ENCODE data around the gene MAGI2.

The MAGI2 gene

DNA sequence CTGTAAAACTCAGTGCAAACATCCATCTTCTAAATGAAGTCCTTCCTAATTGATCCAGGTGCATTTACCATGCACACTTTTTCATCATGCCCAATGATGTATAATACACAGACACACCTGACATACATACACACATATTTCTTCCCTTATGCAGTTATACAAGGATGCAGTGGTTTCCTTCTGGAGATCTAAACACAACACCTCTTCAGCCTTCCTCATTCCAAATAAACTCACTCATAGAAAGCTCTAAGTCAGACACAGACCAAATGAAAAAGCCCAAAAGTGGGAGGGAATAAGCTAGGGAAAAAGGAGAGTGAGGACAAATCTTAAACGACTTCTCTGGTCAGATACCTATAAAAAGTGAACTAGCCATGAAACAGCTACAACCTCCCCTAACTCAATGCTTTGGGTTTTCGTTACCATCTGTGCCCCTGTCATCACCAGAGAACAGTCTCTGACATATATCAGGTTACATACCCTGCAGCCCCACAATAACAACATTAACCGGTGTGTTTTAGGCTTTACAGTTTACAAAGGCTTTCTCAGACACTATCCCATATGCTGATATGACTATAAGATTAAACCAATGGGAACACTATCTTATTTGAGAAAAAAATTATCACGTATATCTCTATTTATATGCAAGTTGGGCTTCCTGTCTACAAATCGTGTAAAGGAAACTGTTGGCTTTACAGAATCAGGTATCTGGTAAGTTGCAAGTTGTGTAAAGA, 979.7 kb downstream of the MAGI2 start:
- Histone ChIP-seq H3K27me3 (ENCODE audit: control insufficient read depth, insufficient read depth, low read length) (no peaks in the 10 kb centered on the region), H3K36me3 (ENCODE audit: control insufficient read depth, insufficient read depth, low read length) (no peaks in the 10 kb centered on the region), H3K9ac (ENCODE audit: low read length) (no peak overlapping the region), H3K9me3 (ENCODE audit: control insufficient read depth, insufficient read depth, low read depth, low read length) (no peaks in the 10 kb centered on the region), H3K27ac (ENCODE audit: low read depth, low read length) (no peak overlapping the region), H3K4me1 (ENCODE audit: control insufficient read depth, insufficient read depth, low read length) (peaks cover 4% of the 10 kb centered on the region; the same call in 1 of the 2 replicates), H3K4me3 (ENCODE audit: low read depth, low read length) (no peak overlapping the region)

DNA sequence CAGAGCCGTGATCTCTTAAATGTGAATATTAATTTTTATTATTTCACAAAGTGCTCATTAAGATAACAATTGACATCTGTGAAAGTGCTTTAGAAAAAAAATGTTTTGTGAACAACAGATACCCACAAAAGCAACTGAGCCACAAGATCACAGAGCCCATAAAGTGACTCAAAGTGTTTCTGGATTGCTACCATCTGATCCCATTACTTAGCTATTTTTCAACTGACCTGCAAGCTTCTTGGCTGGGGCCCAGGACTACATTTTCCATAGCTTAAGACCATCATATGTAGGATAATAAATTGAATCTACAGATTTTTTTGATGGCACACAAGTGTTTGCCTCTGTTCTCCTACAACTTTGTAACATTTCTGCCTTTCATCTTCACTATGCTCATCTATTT, 980.4 kb downstream of the MAGI2 start:
- no peak overlapping the region for H3K27ac ChIP-seq (ENCODE audit: low read depth, low read length)
- no peaks in the 10 kb centered on the region for H3K27me3 ChIP-seq (ENCODE audit: control insufficient read depth, insufficient read depth, low read length)

DNA sequence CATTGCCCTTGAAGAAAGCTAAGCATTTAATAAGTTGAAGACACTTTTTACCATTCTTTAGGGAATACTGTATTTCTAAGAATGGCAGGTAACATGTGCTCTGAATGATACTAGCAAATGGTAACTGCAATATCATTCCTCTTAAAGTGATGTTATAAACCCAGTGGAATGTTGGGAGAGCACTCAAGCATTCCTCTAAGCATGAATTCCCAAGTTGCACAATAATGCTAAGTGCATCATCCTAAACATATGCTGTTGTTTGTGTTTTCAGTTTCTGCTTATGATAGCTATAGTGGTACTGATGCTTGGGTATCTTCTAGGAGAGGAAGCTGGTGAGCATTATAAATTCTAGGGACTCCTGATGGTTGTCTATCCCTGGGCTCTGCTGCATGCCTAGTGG, 980.9 kb downstream of the MAGI2 start:
- Histone ChIP-seq H3K27ac (ENCODE audit: low read depth, low read length) (no peak overlapping the region), H3K27me3 (ENCODE audit: control insufficient read depth, insufficient read depth, low read length) (no peaks in the 10 kb centered on the region), H3K36me3 (ENCODE audit: control insufficient read depth, insufficient read depth, low read length) (no peaks in the 10 kb centered on the region), H3K4me3 (ENCODE audit: low read depth, low read length) (no peak overlapping the region), H3K9me3 (ENCODE audit: control insufficient read depth, insufficient read depth, low read depth, low read length) (no peaks in the 10 kb centered on the region), H3K4me1 (ENCODE audit: control insufficient read depth, insufficient read depth, low read length) (peaks cover 4% of the 10 kb centered on the region; the same call in 1 of the 2 replicates), H3K9ac (ENCODE audit: low read length) (no peak overlapping the region)

More for the DNA sequence above, 980.4 kb downstream of the MAGI2 start:
- Histone ChIP-seq H3K4me1 (ENCODE audit: control insufficient read depth, insufficient read depth, low read length) (peaks cover 4% of the 10 kb centered on the region; the same call in 1 of the 2 replicates), H3K4me3 (ENCODE audit: low read depth, low read length) (no peak overlapping the region), H3K9me3 (ENCODE audit: control insufficient read depth, insufficient read depth, low read depth, low read length) (no peaks in the 10 kb centered on the region), H3K9ac (ENCODE audit: low read length) (no peak overlapping the region), H3K36me3 (ENCODE audit: control insufficient read depth, insufficient read depth, low read length) (no peaks in the 10 kb centered on the region)

DNA sequence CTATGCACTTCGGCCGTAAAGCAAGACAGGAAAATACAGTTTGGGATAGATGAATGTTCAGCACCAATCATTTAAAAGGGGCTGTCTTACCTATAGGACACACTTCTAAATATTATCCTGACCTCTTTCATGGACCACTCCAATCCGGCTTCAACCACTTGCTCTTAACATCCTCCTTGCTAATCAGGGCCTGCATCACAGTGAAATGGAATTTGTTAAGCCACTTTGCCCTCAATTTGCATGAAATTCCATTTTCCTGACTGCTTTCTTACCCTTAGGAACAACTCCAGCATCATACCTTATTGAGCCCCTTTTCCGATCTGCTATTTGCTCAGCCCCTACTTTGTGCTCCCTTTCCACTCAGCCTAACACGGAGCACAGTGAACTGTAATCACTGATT, 987.6 kb downstream of the MAGI2 start:
- Histone ChIP-seq H3K27ac (ENCODE audit: low read depth, low read length) (no peak overlapping the region), H3K9me3 (ENCODE audit: control insufficient read depth, insufficient read depth, low read depth, low read length) (no peaks in the 10 kb centered on the region), H3K4me3 (ENCODE audit: low read depth, low read length) (no peak overlapping the region), H3K4me1 (ENCODE audit: control insufficient read depth, insufficient read depth, low read length) (peaks cover 15% of the 10 kb centered on the region), H3K9ac (ENCODE audit: low read length) (no peak overlapping the region), H3K36me3 (ENCODE audit: control insufficient read depth, insufficient read depth, low read length) (no peaks in the 10 kb centered on the region), H3K27me3 (ENCODE audit: control insufficient read depth, insufficient read depth, low read length) (no peaks in the 10 kb centered on the region)

DNA sequence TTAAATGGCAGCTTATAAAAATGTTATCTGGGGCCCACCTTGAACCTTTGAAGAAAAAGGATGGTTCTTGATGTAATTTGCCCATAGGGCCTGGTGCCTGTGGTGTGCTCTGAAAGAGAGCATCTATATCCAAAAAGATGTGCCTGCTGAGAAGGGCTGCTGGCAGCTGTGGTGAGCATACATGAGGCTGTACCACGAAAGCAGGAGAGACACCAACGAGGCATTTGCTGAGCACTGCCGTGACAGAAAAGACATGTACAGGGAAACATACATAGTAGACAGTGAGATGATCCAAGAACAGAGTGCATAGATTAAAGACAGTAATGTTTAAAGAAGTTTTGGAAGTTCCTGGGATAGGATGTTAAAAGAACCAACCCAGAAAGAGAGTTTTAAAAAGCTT, 990.4 kb downstream of the MAGI2 start:
- Histone ChIP-seq H3K4me1 (ENCODE audit: control insufficient read depth, insufficient read depth, low read length) (peaks cover 15% of the 10 kb centered on the region), H3K9ac (ENCODE audit: low read length) (no peak overlapping the region), H3K27ac (ENCODE audit: low read depth, low read length) (no peak overlapping the region), H3K36me3 (ENCODE audit: control insufficient read depth, insufficient read depth, low read length) (no peaks in the 10 kb centered on the region), H3K4me3 (ENCODE audit: low read depth, low read length) (no peak overlapping the region), H3K27me3 (ENCODE audit: control insufficient read depth, insufficient read depth, low read length) (no peaks in the 10 kb centered on the region), H3K9me3 (ENCODE audit: control insufficient read depth, insufficient read depth, low read depth, low read length) (no peaks in the 10 kb centered on the region)

DNA sequence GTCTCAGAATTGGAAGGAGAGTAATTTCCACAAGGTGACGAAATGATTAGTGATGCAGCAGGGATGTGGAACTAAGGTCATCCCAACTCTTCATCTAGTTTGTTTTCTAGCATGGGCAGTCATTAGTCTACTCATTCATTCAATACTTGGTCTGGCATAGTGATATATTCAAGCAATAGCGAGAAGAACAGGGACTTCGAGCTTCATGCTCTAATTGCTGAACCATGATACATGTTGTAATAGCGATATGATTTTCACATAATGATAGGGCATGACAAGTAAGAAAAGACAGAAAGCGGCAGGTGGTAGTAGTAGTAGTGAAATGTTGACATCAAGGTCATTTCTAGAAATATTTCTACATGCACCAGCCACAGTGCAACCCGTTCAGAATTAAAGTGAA, 1002.8 kb downstream of the MAGI2 start:
- Histone ChIP-seq H3K36me3 (ENCODE audit: control insufficient read depth, insufficient read depth, low read length) (no peaks in the 10 kb centered on the region), H3K27ac (ENCODE audit: low read depth, low read length) (no peak overlapping the region), H3K4me3 (ENCODE audit: low read depth, low read length) (no peak overlapping the region), H3K9ac (ENCODE audit: low read length) (no peak overlapping the region), H3K4me1 (ENCODE audit: control insufficient read depth, insufficient read depth, low read length) (no peaks in the 10 kb centered on the region), H3K27me3 (ENCODE audit: control insufficient read depth, insufficient read depth, low read length) (no peaks in the 10 kb centered on the region), H3K9me3 (ENCODE audit: control insufficient read depth, insufficient read depth, low read depth, low read length) (no peaks in the 10 kb centered on the region)

DNA sequence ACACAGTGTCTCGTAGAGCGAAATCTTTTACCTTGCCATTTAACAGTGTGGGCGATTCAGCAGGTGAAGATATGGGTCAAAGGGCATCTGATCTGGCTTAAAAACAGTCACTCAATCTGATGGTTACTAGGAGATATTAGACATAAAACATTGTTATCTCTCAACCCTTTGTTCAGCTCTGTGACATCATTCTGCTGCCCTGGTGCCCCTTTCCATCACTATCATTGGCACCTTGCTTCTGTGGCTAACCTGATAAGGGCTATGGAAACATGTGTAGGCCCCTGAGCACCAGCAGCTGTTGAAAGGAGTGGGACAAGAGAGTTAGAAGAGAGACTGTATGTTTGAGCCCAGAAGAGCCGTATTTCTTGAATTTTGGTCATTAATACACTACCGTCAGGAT, 1004.6 kb downstream of the MAGI2 start:
- no peaks in the 10 kb centered on the region for H3K36me3 ChIP-seq (ENCODE audit: control insufficient read depth, insufficient read depth, low read length)
- no peaks in the 10 kb centered on the region for H3K4me1 ChIP-seq (ENCODE audit: control insufficient read depth, insufficient read depth, low read length)
- no peaks in the 10 kb centered on the region for H3K9me3 ChIP-seq (ENCODE audit: control insufficient read depth, insufficient read depth, low read depth, low read length)
- H3K27me3 ChIP-seq (ENCODE audit: control insufficient read depth, insufficient read depth, low read length), result no peaks in the 10 kb centered on the region
- H3K4me3 ChIP-seq (ENCODE audit: low read depth, low read length), result no peak overlapping the region
- no peak overlapping the region for H3K9ac ChIP-seq (ENCODE audit: low read length)
- H3K27ac ChIP-seq (ENCODE audit: low read depth, low read length), result no peak overlapping the region

DNA sequence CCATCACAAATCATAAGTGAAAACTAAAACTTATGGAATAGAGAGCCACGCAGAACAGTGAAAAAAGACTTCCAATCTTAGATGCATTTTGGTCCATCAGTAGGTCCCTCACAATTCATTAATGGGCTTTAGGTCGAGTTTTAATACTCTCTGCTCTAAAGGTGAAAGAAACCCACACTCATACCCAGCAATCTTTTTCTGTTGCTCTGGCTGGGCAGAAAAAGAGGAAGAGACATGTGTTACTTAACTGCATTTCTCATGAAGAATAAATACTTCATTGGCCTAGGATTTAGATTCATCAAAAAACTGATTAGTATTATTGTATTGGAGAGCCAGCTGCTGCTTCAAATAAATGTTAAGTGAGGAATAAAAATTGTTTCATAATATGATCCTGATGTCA, 1009.2 kb downstream of the MAGI2 start:
- Histone ChIP-seq H3K27ac (ENCODE audit: low read depth, low read length) (no peak overlapping the region), H3K9ac (ENCODE audit: low read length) (no peak overlapping the region), H3K27me3 (ENCODE audit: control insufficient read depth, insufficient read depth, low read length) (no peaks in the 10 kb centered on the region), H3K9me3 (ENCODE audit: control insufficient read depth, insufficient read depth, low read depth, low read length) (no peaks in the 10 kb centered on the region), H3K4me1 (ENCODE audit: control insufficient read depth, insufficient read depth, low read length) (no peaks in the 10 kb centered on the region), H3K4me3 (ENCODE audit: low read depth, low read length) (no peak overlapping the region), H3K36me3 (ENCODE audit: control insufficient read depth, insufficient read depth, low read length) (no peaks in the 10 kb centered on the region)

DNA sequence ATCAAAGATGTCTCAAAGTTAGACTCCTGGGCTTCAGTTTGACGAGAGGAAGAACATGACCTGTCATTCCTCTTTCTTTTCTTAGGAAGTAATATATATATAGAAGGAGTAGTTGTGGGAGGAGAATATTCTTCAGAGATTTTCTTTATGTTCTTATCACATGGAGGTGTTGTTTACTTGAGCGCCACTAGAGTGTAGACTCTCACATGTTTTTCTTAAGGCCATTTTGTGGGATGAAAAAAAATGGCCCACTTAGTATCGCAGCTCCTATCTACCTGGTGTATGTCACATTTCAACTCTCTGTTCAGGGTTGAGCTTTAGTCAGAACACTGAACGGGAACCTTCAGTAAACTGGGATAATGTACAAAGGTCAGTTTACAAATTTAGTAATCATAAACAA, 1009.7 kb downstream of the MAGI2 start:
- Histone ChIP-seq H3K9me3 (ENCODE audit: control insufficient read depth, insufficient read depth, low read depth, low read length) (no peaks in the 10 kb centered on the region), H3K36me3 (ENCODE audit: control insufficient read depth, insufficient read depth, low read length) (no peaks in the 10 kb centered on the region), H3K4me1 (ENCODE audit: control insufficient read depth, insufficient read depth, low read length) (no peaks in the 10 kb centered on the region), H3K27me3 (ENCODE audit: control insufficient read depth, insufficient read depth, low read length) (no peaks in the 10 kb centered on the region), H3K4me3 (ENCODE audit: low read depth, low read length) (no peak overlapping the region), H3K27ac (ENCODE audit: low read depth, low read length) (no peak overlapping the region), H3K9ac (ENCODE audit: low read length) (no peak overlapping the region)

DNA sequence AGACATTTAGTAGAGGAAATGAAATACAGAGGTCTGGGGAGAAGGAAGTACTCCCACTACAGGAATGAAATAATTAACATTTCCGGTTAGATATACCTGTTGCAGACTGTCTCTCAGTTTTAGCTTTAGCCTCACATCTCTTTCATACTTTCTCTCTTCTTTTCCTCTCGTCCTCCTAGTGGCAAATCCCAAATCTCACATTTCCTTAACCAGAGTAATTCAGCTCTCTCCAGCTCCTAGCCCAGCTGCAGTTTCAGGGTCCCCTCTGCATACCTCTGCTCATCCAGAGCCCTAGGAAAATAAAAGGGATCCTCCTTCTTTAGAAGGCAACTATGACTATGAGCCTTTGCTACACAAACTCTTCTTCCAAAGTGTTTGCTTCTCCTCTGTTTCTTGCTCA, 1011.7 kb downstream of the MAGI2 start:
- Histone ChIP-seq H3K27ac (ENCODE audit: low read depth, low read length) (no peak overlapping the region), H3K9me3 (ENCODE audit: control insufficient read depth, insufficient read depth, low read depth, low read length) (no peaks in the 10 kb centered on the region), H3K36me3 (ENCODE audit: control insufficient read depth, insufficient read depth, low read length) (no peaks in the 10 kb centered on the region), H3K27me3 (ENCODE audit: control insufficient read depth, insufficient read depth, low read length) (no peaks in the 10 kb centered on the region), H3K9ac (ENCODE audit: low read length) (no peak overlapping the region), H3K4me3 (ENCODE audit: low read depth, low read length) (no peak overlapping the region), H3K4me1 (ENCODE audit: control insufficient read depth, insufficient read depth, low read length) (no peaks in the 10 kb centered on the region)

DNA sequence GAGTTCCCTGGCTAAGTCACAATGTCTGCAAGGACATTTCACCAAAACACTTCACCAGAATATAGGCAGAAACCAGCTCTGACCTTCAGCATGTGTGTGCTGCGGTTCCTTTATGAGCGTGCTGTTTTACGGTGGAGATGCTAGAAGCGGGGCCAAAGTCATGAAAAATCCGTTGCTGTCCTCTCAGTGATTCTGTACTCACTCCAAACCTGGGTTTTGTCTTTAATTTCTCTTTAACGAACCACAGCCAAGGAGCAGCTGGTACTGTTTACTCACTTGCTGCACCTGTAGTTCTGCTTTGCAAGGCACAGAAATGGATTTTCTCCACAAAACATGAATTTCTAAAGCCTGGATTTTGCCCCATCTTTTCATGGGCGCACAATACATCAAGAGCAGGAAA, 1015.0 kb downstream of the MAGI2 start:
- no peaks in the 10 kb centered on the region for H3K36me3 ChIP-seq (ENCODE audit: control insufficient read depth, insufficient read depth, low read length)
- no peaks in the 10 kb centered on the region for H3K27me3 ChIP-seq (ENCODE audit: control insufficient read depth, insufficient read depth, low read length)
- H3K27ac ChIP-seq (ENCODE audit: low read depth, low read length), result no peak overlapping the region
- H3K9me3 ChIP-seq (ENCODE audit: control insufficient read depth, insufficient read depth, low read depth, low read length), result no peaks in the 10 kb centered on the region
- no peak overlapping the region for H3K4me3 ChIP-seq (ENCODE audit: low read depth, low read length)
- no peak overlapping the region for H3K9ac ChIP-seq (ENCODE audit: low read length)
- no peaks in the 10 kb centered on the region for H3K4me1 ChIP-seq (ENCODE audit: control insufficient read depth, insufficient read depth, low read length)

All from HUES6 (cell line).